Effector memory CD4-positive, alpha-beta T cell (primary cell): ENCODE results near the gene MYLK.

Experiments
- DNase-seq, 3 donors: peaks; one replicate each; pipeline ENCODE4 v3.0.0-alpha.2; 2020
- H3K27ac ChIP-seq: 2 replicates; pipeline ENCODE4 v1.7.0; 2013; ENCODE audit warnings: mild to moderate bottlenecking, low read length, moderate library complexity; ENCODE audit not compliant: insufficient read depth, poor library complexity, severe bottlenecking
- H3K27me3 ChIP-seq: replicated peaks from 2 replicates; pipeline ENCODE4 v1.7.0; 2013; ENCODE audit warnings: mild to moderate bottlenecking, low read length; ENCODE audit not compliant: insufficient read depth, control insufficient read depth, poor library complexity, severe bottlenecking
- H3K36me3 ChIP-seq: 2 replicates; pipeline ENCODE4 v1.7.0; 2013; ENCODE audit warnings: mild to moderate bottlenecking, low read length, moderate library complexity; ENCODE audit not compliant: control insufficient read depth, insufficient read depth
- H3K4me1 ChIP-seq: 2 replicates; pipeline ENCODE4 v1.7.0; 2013; ENCODE audit warnings: low read length, mild to moderate bottlenecking; ENCODE audit not compliant: control insufficient read depth, insufficient read depth, poor library complexity, severe bottlenecking
- H3K4me3 ChIP-seq: 2 replicates; pipeline ENCODE4 v1.7.0; 2013; ENCODE audit warnings: low read length, low read depth, mild to moderate bottlenecking; ENCODE audit not compliant: insufficient read depth, poor library complexity, severe bottlenecking
- H3K9me3 ChIP-seq: 2 replicates; pipeline ENCODE4 v1.7.0; 2013; ENCODE audit warnings: mild to moderate bottlenecking, low read length, moderate library complexity; ENCODE audit not compliant: control insufficient read depth

Gene MYLK

DNA sequence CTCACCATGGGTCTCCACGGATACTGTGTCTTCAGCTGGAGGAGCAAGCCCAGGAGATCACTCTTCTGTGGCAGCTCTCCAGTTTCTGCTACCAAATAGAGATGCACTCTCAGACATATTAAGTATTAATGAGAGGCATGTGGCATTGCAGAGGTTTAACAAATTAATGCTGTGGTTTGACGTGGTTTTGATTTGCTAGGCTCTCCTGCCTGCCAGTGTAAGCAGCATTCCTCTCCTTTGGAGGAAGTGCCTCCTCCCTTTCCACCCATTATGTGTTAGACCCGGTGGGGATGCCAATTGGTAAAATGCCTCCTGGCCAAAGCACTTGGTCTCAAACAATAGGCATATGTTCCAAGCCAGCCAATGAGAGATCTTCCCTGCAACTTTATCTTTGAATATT lies 124.8 kb downstream of the MYLK start:
- DNase-seq, result no peak
- Histone ChIP-seq H3K27me3 (no peaks in the 10 kb centered on the region), H3K4me1 (no peaks in the 10 kb centered on the region), H3K36me3 (no peaks in the 10 kb centered on the region), H3K9me3 (no peaks in the 10 kb centered on the region), H3K4me3 (no peak overlapping the region), H3K27ac (no peak overlapping the region)

DNA sequence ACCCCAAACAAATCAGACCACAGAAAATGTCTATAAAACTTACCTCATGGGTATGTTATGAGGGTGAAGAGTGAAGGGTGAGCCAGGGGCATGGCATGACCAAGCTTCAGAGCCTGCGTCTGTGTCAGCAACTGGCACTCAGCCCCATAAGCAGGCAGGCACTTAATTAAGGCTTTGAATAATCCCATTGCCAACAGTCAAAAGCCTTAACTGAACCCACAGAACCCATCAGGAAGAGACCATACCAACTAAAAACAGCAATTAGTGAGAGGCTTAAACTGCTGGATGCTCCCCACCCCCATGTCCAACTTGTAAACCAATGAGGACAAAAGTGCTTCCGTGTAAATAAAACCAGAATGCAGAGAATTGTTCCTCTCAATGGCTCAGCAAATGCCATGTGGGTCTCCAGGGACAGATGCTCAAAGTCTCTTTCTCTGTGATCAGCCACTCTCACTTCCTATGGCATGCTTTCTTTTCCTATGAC lies 126.0 kb downstream of the MYLK start:
- DNase-seq, result no peak
- H3K9me3 ChIP-seq, result no peaks in the 10 kb centered on the region
- no peak overlapping the region for H3K4me3 ChIP-seq
- H3K36me3 ChIP-seq, result no peaks in the 10 kb centered on the region
- H3K27ac ChIP-seq, result no peak overlapping the region
- no peaks in the 10 kb centered on the region for H3K4me1 ChIP-seq
- no peaks in the 10 kb centered on the region for H3K27me3 ChIP-seq

DNA sequence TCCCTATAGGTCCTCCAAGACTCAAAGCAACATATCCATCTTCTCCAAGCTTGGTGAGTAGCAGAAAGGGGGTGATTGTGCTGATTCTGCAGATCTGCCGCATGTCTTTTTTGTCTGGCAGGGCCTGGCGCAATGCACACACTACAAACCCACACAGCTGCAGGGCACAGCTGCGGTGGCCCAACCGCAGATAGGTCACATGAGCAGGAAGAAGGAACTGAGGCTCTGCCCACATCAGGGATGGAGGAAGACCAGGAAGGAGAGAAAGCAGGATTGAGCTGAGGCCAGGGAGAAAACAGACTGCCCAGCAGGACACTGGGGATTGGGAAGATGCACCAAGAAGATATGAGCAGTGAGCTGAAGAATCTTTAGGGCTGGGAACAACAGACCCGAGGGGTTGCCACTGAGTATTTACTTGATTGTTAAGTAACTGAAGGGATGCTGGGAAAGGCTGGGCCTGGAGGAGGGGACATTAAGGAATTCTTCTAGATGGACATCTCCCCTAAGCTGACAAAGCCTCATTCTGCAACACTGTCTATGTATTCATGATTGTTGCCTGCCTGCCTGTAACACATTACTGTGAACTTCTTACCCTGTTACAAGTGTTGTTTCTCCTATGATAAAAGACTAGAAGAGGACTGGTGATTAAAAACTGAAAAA lies 126.7 kb downstream of the MYLK start:
- no peak for DNase-seq
- H3K36me3 ChIP-seq, result no peaks in the 10 kb centered on the region

DNA sequence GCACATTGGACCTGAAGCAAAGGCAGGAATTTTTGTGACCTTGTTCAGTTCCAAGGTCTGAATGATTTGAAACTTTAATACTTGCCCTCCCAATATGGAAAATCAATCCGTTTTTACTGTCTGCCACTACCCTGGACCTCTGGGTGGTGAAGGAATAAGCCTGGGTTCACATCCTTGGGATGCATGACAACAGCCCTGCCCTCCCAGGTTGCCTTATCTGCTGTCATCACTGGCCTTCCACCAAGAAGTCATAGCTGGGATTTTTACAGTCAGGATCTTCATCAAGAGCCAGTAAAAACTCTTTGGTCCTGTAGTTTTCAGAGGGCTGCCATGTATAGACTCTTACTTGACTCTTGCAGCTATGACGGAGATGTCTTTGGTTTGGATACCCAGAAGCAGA lies 128.6 kb downstream of the MYLK start:
- Histone ChIP-seq H3K4me3 (no peak overlapping the region), H3K36me3 (no peaks in the 10 kb centered on the region), H3K4me1 (no peaks in the 10 kb centered on the region), H3K9me3 (no peaks in the 10 kb centered on the region), H3K27ac (no peak overlapping the region), H3K27me3 (no peaks in the 10 kb centered on the region)
- no peak for DNase-seq

More for the DNA sequence above, 126.7 kb downstream of the MYLK start:
- no peaks in the 10 kb centered on the region for H3K27me3 ChIP-seq
- H3K27ac ChIP-seq, result no peak overlapping the region
- H3K4me3 ChIP-seq, result no peak overlapping the region
- no peaks in the 10 kb centered on the region for H3K4me1 ChIP-seq
- H3K9me3 ChIP-seq, result no peaks in the 10 kb centered on the region

DNA sequence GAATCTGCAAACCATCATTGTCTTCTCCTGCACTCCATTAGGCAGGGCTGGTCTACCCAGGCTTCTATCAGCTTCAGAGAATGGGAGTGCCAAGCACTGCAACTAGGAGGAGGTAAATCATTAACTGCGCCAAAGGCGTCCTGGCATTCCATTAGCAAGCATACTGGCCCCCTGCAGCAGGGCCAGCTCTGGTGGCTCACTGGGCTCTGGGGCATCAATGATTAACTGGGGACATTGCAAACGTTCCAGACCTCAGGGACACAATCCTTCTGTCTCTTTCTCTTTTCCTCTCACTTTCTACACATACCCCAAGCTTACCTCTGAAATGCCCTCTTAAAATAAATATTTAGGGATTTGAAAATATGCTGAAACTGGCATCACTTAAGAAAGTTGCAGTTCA lies 129.0 kb downstream of the MYLK start:
- no peak for DNase-seq
- Histone ChIP-seq H3K27me3 (no peaks in the 10 kb centered on the region), H3K4me3 (no peak overlapping the region), H3K4me1 (no peaks in the 10 kb centered on the region), H3K27ac (no peak overlapping the region), H3K9me3 (no peaks in the 10 kb centered on the region), H3K36me3 (no peaks in the 10 kb centered on the region)

DNA sequence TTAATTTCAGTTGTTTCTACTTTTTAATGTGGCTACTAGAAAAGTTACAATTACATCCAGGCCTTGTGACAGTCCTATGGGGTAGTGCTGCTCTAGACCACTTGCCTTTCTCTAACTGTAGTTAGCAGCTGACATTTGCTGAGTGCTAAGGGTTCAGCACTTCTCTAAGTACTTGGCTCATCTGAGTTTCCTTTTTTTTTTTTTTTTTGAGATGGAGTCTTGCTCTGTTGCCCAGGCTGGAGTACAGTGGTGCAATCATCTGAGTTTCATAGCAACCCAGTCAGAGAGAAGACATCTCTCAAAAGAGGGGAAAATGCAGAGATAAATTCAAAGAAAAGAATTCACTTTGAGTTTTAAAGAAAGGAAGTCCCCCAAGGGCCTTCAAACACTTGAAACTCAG lies 130.8 kb downstream of the MYLK start:
- no peaks in the 10 kb centered on the region for H3K4me1 ChIP-seq
- no peaks in the 10 kb centered on the region for H3K36me3 ChIP-seq
- no peak for DNase-seq
- no peaks in the 10 kb centered on the region for H3K27me3 ChIP-seq
- H3K9me3 ChIP-seq, result no peaks in the 10 kb centered on the region
- no peak overlapping the region for H3K27ac ChIP-seq
- no peak overlapping the region for H3K4me3 ChIP-seq

DNA sequence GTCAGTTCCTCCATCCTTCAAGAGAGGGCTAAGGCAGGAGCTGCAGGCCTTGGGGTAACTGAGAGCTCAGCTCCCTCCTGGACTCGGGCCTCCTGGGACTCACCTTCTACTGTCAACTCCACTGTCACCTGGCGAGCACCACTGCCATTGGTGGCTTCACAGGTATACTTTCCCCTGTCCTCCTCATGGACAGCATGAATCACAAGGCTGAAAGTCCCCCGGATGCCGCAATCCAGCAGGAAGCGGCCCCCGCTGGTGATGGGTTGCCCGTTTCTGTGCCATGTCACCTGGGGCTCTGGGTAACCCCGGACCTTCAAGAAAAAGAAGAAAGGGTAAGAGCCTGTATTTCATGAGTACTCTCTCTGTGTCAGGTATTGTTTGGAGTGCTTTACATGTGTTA lies 131.9 kb downstream of the MYLK start:
- H3K27ac ChIP-seq, result no peak overlapping the region
- DNase-seq, result no peak
- no peaks in the 10 kb centered on the region for H3K36me3 ChIP-seq
- no peaks in the 10 kb centered on the region for H3K4me1 ChIP-seq
- H3K4me3 ChIP-seq, result no peak overlapping the region
- no peaks in the 10 kb centered on the region for H3K9me3 ChIP-seq
- H3K27me3 ChIP-seq, result no peaks in the 10 kb centered on the region

DNA sequence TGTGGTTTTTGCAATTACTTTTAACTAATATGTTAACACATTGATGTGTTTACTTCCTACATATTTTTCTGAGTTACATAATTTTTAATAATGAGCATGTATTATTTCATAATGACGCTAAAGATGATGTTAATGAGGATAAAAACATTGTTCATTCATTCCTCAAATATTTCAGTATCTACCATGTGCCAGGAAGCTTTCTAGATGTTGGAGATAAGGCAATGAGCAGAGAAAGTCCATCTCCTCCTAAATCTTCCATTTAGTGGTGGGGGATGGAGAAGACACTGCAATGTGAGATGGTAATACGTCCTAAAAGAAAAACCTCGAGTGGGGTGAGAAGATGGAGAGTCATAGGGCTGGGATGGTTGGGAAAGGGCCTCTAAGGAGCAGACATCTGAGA lies 132.7 kb downstream of the MYLK start:
- no peak overlapping the region for H3K4me3 ChIP-seq
- DNase-seq, result no peak

DNA sequence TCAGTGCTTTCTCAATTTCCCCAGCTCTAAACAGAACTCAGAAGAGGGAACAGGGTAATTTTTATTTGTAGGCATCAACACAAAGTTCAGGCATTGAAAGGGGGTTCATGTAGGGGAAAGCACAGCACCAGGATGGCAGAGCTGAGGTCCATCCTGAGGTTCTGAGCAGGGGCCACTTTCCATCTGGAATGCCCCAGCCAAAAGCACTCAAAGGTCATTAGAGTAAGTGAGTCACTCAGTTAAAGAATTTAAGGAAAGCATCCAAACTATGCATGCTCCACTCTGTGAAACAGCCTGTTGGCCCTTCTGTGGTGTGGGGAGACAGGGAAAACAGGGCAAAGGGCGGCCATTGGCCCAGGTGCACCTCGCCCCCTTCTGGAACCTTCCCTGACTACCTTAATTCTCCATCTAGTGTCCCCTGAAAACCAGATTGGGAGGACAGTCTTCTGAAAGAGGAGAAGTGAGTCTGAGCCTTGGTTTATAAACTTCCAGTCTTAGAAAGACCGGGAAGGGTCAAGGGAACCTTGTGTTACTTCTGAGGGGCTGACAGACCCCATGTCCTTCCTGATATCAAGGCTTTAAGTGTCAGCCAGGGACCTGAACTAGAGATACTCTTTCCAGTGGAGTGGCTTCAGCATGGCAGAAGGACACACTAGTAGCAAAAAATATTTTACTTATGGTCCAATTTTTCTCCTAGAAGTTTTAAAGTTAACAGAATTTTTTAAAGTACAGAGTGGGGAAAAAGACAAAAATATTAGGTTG lies 133.3 kb downstream of the MYLK start:
- DNase-seq, result no peak
- H3K4me3 ChIP-seq, result no peak overlapping the region
- H3K36me3 ChIP-seq, result no peaks in the 10 kb centered on the region
- no peaks in the 10 kb centered on the region for H3K4me1 ChIP-seq
- no peak overlapping the region for H3K27ac ChIP-seq
- H3K9me3 ChIP-seq, result no peaks in the 10 kb centered on the region
- H3K27me3 ChIP-seq, result no peaks in the 10 kb centered on the region

More for the DNA sequence above, 132.7 kb downstream of the MYLK start:
- H3K4me1 ChIP-seq, result no peaks in the 10 kb centered on the region
- no peak overlapping the region for H3K27ac ChIP-seq
- H3K36me3 ChIP-seq, result no peaks in the 10 kb centered on the region
- H3K9me3 ChIP-seq, result no peaks in the 10 kb centered on the region
- H3K27me3 ChIP-seq, result no peaks in the 10 kb centered on the region

DNA sequence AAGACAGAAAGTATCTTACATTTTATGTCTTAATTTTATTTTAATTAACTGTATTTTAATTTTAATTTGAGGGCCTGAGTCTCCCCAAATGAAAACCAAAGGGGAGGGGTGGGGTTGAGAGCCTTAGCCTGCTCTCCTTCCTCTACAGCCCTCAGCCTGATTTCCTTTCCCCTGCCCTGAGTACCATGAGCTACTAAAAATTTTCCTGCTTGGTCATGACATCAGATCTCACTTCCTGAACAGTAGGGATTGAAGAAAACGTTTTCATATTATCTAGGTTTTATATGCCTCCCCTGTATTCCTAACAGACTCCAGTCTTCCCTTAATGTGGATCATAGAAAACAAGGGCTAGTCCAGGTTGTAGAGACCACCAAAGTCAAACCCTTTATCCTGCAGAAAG lies 133.9 kb downstream of the MYLK start:
- no peaks in the 10 kb centered on the region for H3K36me3 ChIP-seq
- no peak overlapping the region for H3K27ac ChIP-seq
- H3K4me1 ChIP-seq, result no peaks in the 10 kb centered on the region
- H3K27me3 ChIP-seq, result no peaks in the 10 kb centered on the region
- DNase-seq, result no peak
- no peak overlapping the region for H3K4me3 ChIP-seq
- no peaks in the 10 kb centered on the region for H3K9me3 ChIP-seq
